HG03432 (cell line): Measurements from ENCODE around the gene C16orf54.
"Not testable (repeated sequence)": the region's sequence is repeated elsewhere in the genome, so short reads cannot be mapped to it uniquely, and the experiment has no call there.

Experiments used
- ATAC-seq: cut with Tn5 transposase; IDR thresholded peaks from one replicate; pipeline ENCODE4 v1.9.1; 2021; ENCODE audit warnings: mild to moderate bottlenecking, moderate library complexity; ENCODE audit not compliant: unreplicated experiment

C16orf54 gene, protein sequence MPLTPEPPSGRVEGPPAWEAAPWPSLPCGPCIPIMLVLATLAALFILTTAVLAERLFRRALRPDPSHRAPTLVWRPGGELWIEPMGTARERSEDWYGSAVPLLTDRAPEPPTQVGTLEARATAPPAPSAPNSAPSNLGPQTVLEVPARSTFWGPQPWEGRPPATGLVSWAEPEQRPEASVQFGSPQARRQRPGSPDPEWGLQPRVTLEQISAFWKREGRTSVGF

DNA sequence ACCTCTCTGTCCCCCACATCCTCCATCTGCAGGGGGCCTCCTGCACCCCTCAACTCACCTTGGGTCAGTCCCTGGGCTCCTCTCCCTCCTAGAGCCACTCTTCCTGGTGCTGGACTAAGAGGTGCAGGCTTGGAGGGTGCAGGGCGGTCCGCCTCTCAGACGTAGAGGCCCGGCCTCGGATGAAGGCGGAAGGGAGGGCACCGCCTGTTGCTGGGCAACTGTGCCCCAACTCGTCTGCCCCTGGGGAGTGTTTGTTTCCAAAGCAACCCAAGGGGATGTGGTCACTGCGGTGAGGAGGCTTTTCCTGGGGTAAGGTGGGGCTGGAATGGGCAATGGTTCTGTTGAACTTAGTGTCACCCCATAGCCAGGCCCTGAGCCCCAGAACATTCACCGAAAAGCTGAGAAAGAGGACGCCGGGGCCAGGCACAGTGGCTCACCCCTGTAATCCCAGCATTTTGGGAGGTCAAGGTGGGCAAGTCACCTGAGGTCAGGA, at the start of gene C16orf54:
C16orf54 (minus strand) TSS at position 138 of the 493 bp plus-strand sequence. CDS start 1,039 bp downstream, outside the sequence.
- peak; percentile 76 for ATAC-seq

GRCh38 chr16:29794231-29794710, 48.5 kb upstream of the C16orf54 start:
- no peak for ATAC-seq

- not testable (repeated sequence) for ATAC-seq
Measured at GRCh38 chr16:29793153-29793552, 47.4 kb upstream of the C16orf54 start.

DNA sequence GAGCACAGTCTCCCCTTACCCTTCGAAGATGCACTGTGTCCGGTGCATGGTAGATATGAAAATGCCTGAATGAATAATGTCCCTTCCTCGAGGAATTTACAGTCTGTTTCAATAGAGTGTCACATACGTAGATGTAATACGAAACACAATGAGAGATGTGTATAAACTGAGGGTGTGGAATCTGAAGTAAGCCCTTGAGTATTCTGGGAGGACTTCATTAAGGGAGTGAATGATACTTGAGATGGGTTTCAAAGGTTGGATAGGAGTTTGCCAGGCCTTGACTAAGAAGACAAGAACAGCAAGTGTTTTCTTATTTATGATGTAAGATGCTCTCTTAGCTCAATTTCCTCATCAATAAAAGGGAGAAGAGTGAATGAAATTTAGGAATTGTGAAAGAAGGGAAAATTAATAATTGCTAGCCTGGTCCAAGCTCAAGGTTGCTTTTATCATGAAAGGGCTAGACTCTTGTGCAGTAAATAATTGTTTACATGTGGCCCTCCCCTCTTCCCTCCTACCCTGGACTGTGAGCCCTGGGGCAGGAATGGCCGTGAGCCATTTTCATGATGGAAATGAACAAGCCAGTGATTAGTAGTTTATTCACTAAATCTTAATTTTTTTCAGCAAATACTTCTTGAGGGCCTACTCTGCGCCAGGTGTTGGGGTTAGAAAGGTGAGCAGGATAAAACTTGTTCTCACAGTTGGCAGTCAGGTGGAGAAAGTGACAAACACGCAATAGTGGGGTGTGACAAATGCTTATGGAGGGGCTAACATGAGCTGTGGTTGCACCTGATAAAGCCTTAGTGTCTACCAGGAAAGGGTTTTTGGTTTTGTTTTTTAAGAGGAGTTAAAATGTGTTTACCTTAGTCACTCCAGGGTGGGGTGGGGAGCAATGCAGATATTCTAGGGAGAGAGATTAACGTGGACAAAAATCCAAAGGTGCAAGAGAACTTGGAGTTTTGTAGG, 46.3 kb upstream of the C16orf54 start:
- ATAC-seq, result no peak

DNA sequence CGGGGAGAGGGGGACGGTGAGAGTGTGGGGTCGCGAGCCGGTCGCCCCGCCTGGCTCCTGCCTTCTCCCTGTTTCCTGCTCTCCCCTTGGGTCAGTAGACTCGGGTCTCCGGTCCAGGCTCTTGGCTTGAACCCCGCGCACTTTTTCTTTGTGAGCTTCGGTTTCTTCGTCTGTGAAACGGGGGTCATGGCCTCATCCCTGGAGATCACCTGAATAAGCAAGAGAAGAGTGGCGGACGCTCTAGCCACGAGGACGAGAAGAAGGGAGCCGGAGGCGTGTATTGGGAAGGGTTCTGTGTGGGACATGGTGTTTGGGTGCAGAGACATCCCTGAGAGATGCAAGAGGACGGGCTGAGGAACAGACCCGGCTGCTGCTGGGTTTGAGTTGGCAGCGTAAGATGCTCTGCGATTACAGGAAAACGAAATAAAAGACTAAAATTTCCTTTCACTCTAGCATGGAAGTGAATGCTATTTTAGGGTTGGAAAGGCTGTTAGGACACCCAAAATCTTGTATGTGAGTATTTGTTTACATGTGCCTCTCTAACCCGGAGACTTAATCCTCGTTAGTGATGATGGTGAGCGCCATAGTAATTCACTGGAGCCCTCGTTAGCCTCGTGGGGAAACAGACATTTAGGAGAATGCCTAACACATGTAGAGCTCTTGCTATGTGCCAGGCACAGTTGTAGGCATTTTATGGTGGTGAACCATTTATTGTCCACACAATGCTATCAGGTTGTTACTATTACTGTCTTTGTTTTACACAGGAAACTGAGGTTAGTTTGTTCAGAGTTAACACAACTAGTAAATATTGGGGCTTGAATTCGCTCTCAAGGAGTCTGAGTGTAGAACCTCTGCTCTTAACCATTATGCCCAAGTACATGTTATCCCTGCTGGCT, 45.4 kb upstream of the C16orf54 start:
- peak; percentile 7 for ATAC-seq

DNA sequence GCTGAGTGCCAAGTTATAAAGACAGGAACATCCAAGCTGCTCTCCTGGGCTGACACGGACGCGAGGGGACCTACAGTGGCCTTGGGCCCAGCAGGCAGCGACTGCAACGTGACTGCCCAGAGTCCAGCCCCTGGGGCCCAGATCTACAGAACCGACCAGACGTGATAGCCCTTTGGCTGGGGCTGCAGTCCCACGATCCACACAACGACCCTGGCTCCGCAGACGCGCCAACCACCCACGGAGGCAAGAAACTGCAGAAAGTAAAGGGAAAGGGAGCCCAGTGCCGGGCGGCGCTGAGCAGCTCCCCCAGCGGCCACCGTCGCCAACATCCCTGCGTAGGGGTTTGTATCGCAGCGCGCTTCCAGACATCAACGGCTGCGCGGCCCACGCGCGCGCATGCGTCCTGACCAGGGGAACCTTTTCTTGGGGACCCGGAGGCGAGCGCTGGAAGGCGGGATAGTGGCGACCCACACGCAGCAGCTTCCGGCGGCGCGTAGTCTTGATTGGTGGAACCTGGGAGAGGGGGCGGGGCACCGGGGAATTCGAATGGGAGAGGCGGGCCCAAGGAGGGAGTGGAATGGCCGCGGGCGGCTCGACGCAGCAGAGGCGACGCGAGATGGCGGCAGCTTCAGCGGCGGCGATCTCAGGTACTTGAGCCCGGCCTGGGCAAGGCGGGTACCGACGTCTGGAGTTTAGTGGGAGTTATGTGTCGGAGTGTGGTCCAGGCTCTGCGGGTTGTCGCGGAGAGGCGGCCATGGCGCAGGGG, 44.6 kb upstream of the C16orf54 start, which contains the start of gene KIF22:
KIF22 (plus strand) TSS at position 569 of the 766 bp plus-strand sequence; CDS start at position 578, 9 bp downstream.
- peak; percentile 92 for ATAC-seq

DNA sequence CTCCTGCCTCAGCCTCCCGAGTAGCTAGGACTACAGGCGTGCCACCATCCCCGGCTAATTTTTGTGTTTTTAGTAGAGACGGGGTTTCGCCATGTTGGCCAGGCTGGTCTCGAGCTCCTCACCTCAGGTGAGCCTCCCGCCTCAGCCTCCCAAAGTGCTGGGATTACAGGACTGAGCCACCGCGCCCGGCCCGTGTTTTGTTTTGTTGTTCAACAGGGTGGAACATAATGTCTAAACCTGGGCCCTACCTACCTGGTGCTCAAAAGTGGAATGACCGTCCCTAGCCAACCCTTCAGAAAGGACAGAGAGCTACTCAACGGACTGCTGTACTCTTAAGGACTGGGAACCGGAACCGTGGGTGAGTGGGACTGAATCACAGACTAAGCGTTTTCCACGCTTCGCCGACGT, 44.0 kb upstream of the C16orf54 start:
- ATAC-seq, result no peak

GRCh38 chr16:29787155-29787554, 41.4 kb upstream of the C16orf54 start:
- ATAC-seq, result not testable (repeated sequence)

- ATAC-seq, result no peak
Measured at GRCh38 chr16:29784901-29785500, 39.2 kb upstream of the C16orf54 start.

GRCh38 chr16:29784157-29784556, 38.4 kb upstream of the C16orf54 start:
- no peak for ATAC-seq

DNA sequence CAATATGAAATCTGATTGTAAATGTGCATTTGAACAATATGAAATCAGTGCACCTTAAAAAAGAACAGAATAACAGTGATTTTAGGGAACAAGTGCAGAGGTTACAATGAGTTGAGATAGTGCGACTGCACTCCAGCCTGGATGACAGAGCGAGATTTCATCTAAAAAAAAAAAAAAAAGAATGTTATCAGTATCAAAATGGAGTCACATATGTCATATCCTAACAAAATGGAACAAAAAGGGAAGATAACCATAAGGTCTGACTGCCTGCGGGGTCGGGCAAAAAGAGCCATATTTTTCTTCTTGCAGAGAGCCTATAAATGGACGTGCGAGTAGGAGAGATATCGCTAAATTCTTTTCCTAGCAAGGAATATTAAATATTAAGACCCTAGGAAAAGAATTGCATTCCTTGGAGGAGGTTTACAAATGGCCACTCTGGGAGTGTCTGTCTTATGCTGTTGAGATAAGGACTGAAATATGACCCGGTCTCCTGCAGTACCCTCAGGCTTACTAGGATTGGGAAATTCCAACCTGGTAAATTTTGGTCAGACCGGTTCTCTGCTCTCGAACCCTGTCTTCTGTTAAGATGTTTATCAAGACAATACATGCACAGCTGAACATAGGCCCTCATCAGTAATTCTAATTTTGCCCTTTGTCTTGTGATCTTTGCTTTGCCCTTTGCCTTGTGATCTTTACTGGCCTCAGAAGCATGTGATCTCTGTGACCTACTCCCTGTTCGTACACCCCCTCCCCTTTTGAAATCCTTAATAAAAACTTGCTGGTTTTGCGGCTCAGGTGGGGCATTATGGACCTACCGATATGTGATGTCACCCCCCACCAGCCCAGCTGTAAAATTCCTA, 37.5 kb upstream of the C16orf54 start:
- ATAC-seq, result not testable (repeated sequence)

DNA sequence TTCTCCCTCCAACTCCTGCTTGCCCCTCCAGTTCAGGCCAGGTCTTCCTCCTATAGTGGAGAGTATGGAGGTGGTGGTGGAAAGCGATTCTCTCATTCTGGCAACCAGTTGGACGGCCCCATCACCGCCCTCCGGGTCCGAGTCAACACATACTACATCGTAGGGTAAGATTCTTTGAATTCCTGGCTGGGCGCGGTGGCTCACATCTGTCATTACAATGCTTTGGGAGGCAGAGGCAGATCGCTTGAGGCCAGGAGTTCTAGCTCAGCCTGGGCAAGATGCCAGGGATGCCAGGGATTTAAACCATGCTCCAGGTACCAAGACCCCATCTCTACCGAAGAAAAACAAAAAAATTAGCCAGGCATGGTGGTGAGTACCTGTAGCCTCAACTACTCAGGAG, 33.7 kb upstream of the C16orf54 start:
- no peak for ATAC-seq

DNA sequence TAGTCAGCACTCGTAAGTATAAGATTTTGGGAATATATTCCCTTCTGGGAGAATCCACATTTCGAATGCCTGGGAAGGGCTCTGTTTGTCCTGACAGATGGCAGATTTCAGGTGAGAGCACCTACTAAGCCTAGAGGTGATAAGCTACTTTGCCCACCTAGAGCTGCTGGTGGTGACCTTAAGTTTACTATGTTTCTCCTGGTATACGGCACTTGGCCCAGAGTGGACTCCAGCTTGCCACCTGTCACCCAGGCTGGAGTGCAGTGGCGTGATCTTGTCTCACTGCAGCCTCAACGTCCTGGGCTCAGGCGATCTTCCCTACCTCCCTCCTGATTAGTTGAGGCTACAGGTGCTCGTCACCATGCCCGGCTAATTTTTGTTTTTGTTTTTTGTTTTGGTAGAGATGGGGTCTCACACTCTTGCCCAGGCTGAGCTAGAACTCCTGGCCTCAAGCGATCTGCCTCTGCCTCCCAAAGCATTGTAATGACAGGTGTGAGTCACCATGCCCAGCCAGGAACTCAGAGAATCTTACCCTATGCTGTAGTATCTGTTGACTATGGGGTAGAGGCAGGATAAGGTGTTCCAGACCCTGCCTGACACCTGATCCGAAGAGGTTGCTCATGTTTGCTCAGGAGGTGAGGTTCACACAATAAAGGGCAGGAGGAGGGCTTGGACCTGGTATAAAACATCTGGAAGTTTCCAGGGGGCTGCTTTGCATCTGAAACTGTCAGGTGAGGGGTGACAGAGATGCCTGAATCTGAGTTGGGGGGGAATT, 32.0 kb upstream of the C16orf54 start, which contains the start of gene ZG16:
ZG16 (plus strand) TSS at position 681 of the 775 bp plus-strand sequence. CDS start 1,011 bp downstream, outside the sequence.
- ATAC-seq, result no peak

DNA sequence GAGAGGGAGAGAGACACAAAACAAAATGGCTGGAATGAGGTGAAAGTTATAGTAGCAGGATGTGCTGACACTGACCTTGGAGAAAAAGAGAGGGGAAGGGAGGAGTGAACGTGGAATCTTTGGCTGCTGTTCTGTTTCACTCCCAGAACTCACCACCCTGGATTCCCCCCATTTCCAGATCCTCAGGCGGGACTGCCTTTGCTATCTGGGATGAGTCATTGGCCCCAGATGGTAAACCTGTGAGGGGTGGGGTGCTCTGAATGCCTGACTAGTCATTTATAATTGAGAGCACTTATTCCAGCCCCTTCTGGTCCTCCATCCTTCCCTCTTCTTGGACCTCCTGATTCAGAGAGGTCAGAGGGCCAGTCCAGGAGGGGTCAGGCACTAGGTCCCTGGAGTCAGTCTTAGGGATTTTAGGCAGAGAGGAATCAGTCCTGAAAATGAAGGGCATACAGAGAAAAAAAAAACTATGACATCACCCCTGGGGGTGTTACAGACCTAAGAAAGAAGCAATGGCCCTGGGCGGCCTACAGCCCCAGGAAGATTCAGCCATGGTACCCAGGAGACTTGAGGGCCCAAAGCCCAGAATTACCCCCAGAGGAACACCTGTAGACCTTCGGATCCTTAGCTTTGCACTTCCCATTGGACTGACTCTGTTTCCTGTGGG, 30.1 kb upstream of the C16orf54 start:
- ATAC-seq, result no peak

DNA sequence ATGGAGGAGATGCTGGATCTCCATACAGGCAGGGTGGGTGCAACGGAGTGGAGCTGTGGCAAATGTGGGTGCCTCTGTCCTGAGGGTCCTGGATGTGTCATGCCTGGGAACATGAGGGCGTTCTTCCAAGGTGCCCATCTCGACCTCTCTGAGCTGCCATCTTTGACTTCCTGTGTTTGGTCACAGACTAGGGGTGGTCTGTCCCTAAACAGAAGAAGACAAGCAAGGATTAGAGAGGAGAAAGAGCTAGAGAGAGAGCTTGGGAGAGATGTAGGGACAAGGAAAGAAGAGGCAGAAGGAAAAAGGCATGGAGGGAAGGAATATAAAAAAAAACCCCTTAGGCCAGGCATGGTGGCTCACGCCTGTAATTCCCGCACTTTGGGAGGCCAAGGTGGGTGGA, 28.9 kb upstream of the C16orf54 start:
- ATAC-seq, result no peak

- not testable (repeated sequence) for ATAC-seq
Measured at GRCh38 chr16:29772330-29772729, 26.5 kb upstream of the C16orf54 start.
